ENCODE measurements around the gene HTD2. TPM values are rescaled to one million over a fixed set of nuclear protein-coding genes. Genes with fewer than 3 reads are reported as not detected.
"Not testable (repeated sequence)": the region's sequence is repeated elsewhere in the genome, so short reads cannot be mapped to it uniquely, and the experiment has no call there.

The HTD2 gene
- total RNA-seq, 1 experiment from 2014 or later, result 7.4 TPM

DNA sequence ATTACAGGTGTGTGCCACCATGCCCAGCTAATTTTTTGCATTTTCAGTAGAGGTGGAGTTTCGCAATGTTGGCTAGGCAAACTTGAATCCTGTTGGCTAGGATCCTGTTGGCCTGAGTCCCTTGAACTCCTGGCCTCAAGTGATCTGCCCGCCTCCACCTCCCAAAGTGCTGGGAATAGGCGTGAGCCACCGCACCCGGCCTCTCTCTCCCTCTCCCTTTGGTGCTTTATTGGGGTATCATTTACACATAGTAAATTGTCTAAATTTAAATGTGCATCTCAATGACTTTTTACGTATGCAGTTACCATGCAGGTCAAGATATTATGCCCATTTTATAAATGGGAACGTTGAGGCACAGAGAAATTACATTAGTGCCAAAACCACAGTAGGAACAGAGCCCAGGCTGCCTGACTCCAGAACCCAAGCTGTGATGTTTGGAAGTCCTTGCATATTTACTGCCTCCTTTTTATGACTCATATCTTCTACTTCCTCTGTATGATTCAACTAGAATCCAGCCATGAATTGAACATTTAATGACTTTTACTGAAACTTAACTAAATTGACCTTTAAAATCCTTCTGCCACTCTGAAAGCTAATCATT is 34.3 kb upstream of the HTD2 start:
- ChIA-PET CTCF (interaction anchor here (0.6 kb wide), 1 partner anchor 131 kb away, joined by 3 read pairs; no protein-coding TSS in a partner anchor), POLR2A (ENCODE audit: unreplicated experiment) (no interaction called here)
- BruUV-seq (replicated peaks), result no TSS peak
- no peaks in the 10 kb centered on the region for H3K27me3 ChIP-seq (ENCODE audit: insufficient read depth, low read depth)
- peak overlapping the region; percentile 81 for H3K27ac ChIP-seq
- H3K4me1 ChIP-seq (replicated peaks; ENCODE audit: insufficient read depth), result peaks cover 14% of the 10 kb centered on the region
- H3K4me2 ChIP-seq, result peak overlapping the region; percentile 43
- H2AFZ ChIP-seq, result no peak overlapping the region
- H4K20me1 ChIP-seq (ENCODE audit: insufficient read depth), result no peaks in the 10 kb centered on the region
- peaks cover 10% of the 10 kb centered on the region; the same call in 1 of the 2 replicates for H3K36me3 ChIP-seq (ENCODE audit: low read depth)
- TF ChIP-seq, protein P1, sequence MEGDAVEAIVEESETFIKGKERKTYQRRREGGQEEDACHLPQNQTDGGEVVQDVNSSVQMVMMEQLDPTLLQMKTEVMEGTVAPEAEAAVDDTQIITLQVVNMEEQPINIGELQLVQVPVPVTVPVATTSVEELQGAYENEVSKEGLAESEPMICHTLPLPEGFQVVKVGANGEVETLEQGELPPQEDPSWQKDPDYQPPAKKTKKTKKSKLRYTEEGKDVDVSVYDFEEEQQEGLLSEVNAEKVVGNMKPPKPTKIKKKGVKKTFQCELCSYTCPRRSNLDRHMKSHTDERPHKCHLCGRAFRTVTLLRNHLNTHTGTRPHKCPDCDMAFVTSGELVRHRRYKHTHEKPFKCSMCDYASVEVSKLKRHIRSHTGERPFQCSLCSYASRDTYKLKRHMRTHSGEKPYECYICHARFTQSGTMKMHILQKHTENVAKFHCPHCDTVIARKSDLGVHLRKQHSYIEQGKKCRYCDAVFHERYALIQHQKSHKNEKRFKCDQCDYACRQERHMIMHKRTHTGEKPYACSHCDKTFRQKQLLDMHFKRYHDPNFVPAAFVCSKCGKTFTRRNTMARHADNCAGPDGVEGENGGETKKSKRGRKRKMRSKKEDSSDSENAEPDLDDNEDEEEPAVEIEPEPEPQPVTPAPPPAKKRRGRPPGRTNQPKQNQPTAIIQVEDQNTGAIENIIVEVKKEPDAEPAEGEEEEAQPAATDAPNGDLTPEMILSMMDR (conservative IDR thresholded peaks at IDR 0.05), result no peak
- TF ChIP-seq EZH2 (IDR thresholded peaks at IDR 0.05; ENCODE audit: low read depth), result no peak
- peaks cover 13% of the 10 kb centered on the region for H3F3A ChIP-seq (ENCODE audit: insufficient read depth, low read depth)
- intact Hi-C loops (cut with micrococcal nuclease; ENCODE audit: unreplicated experiment), result no loop called here
- no peaks in the 10 kb centered on the region for H3K79me2 ChIP-seq (ENCODE audit: low read depth)
- no peaks in the 10 kb centered on the region for H3K9me2 ChIP-seq (ENCODE audit: insufficient read depth)
- DNase-seq, result peak; percentile 12 to 68
- H3K4me3 ChIP-seq, result no peak overlapping the region
- no peaks in the 10 kb centered on the region for H3K9me3 ChIP-seq (ENCODE audit: insufficient read depth, low read depth)

DNA sequence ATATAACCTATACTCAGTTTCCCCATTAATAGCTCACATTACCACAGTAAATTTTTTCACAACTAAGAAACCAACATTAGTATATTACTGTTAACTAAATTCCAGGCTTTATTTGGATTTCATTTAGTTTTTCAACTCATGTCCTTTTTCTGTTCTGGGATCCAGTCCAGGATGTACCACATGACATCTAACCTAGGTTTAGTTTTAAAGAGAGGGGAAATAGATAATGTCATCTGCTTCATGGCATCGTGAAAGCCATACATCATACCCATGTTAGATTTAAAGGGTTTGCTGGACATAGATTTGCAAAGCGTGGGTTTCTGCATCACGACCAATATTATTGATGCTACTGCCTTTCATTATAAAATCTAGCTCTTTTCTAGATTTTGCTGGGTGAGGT is 33.4 kb upstream of the HTD2 start:
- BruUV-seq (replicated peaks), result no TSS peak
- Histone ChIP-seq H3K79me2 (ENCODE audit: low read depth) (no peaks in the 10 kb centered on the region), H3K4me1 (replicated peaks; ENCODE audit: insufficient read depth) (peaks cover 14% of the 10 kb centered on the region), H3K27me3 (ENCODE audit: insufficient read depth, low read depth) (no peaks in the 10 kb centered on the region), H3K4me2 (no peak overlapping the region), H3K9me2 (ENCODE audit: insufficient read depth) (no peaks in the 10 kb centered on the region), H3K27ac (peak overlapping the region; percentile 81), H3F3A (ENCODE audit: insufficient read depth, low read depth) (peaks cover 13% of the 10 kb centered on the region), H4K20me1 (ENCODE audit: insufficient read depth) (no peaks in the 10 kb centered on the region), H3K9me3 (ENCODE audit: insufficient read depth, low read depth) (no peaks in the 10 kb centered on the region), H2AFZ (no peak overlapping the region), H3K36me3 (ENCODE audit: low read depth) (peaks cover 10% of the 10 kb centered on the region; the same call in 1 of the 2 replicates), H3K4me3 (no peak overlapping the region)
- ChIA-PET CTCF (no interaction called here), POLR2A (ENCODE audit: unreplicated experiment) (no interaction called here)
- TF ChIP-seq, protein P1 (conservative IDR thresholded peaks at IDR 0.05), result no peak
- TF ChIP-seq EZH2 (IDR thresholded peaks at IDR 0.05; ENCODE audit: low read depth), result no peak
- intact Hi-C loops (cut with micrococcal nuclease; ENCODE audit: unreplicated experiment), result no loop called here
- no peak for DNase-seq

DNA sequence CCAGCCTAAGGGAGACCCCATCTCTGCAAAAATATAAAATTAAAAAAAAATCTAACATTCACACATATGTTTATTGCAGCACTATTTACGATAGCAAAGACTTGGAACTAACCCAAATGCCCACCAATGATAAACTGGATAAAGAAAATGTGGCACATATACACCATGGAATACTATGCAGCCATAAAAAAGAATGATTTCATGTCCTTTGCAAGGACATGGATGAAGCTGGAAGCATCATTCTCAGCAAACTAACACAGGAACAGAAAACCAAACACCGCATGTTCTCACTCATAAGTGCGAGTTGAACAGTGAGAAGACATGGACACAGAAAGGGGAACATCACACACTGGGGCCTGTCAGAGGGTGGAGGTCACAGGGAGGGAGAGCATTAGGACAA is 33.0 kb upstream of the HTD2 start:
- DNase-seq; H3K9me3 ChIP-seq (ENCODE audit: insufficient read depth, low read depth); H4K20me1 ChIP-seq (ENCODE audit: insufficient read depth); H3K79me2 ChIP-seq (ENCODE audit: low read depth); H2AFZ ChIP-seq; BruUV-seq (replicated peaks); CTCF ChIA-PET; H3K4me2 ChIP-seq; H3K27me3 ChIP-seq (ENCODE audit: insufficient read depth, low read depth); intact Hi-C loops (cut with micrococcal nuclease; ENCODE audit: unreplicated experiment); H3K4me3 ChIP-seq; H3K27ac ChIP-seq; POLR2A ChIA-PET (ENCODE audit: unreplicated experiment); H3K9me2 ChIP-seq (ENCODE audit: insufficient read depth): not testable (repeated sequence)
- Histone ChIP-seq H3F3A (ENCODE audit: insufficient read depth, low read depth) (peaks cover 13% of the 10 kb centered on the region), H3K36me3 (ENCODE audit: low read depth) (peaks cover 10% of the 10 kb centered on the region; the same call in 1 of the 2 replicates), H3K4me1 (replicated peaks; ENCODE audit: insufficient read depth) (peaks cover 14% of the 10 kb centered on the region)

Measured in PC-9 (cell line).